Suppressor macrophage treated with lipopolysaccharide for 1 hour (primary cell): Measurements from ENCODE around the gene PABPC1L2B.
"Not testable (repeated sequence)": the region's sequence is repeated elsewhere in the genome, so short reads cannot be mapped to it uniquely, and the experiment has no call there.

Experiments
- DNase-seq, 3 donors: peaks; one replicate each; pipeline ENCODE4 v3.0.0-alpha.2; 2020 to 2022

Gene PABPC1L2B

DNA sequence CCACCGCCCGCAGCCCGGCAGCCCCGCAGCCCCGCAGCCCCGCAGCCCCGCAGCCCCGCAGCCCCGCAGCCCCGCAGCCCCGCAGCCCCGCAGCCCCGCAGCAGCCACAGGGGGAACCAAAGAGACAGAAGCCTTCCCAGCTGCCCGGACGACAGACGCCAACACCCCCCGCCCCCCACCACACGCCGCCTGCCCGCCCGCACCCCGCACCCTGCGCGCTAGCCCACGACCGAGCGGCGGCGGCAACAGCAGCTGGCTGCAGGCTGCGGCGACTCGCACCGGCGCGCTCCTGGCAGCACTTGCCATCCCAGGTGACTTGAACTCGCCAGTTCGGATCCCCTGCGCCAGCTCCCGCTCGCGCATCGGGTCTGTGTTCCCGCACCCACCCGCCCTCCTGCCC, at the start of gene PABPC1L2B:
Gene PABPC1L2B, plus strand, starts transcription at position 207 of the 400 bp plus-strand sequence. CDS start 704 bp downstream, outside the sequence.
- DNase-seq: not testable (repeated sequence)

DNA sequence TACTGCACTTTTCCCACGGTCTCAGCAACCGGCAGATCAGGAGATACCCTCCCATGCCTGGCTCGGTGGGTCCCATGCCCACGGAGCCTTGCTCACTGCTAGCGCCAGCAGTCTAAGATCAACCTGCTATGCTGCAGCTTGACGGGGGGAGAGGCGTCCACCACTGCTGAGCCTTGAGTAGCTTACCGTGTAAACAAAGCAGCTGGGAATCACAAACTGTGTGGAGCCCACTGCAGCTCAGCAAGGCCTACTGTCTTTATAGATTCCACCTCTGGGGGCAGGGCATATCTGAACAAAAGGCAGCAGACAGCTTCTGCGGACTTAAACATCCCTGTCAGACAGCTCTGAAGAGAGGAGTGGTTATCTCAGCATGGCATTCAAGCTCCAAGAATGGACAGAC, 42.8 kb upstream of the PABPC1L2B start:
- DNase-seq: not testable (repeated sequence)

DNA sequence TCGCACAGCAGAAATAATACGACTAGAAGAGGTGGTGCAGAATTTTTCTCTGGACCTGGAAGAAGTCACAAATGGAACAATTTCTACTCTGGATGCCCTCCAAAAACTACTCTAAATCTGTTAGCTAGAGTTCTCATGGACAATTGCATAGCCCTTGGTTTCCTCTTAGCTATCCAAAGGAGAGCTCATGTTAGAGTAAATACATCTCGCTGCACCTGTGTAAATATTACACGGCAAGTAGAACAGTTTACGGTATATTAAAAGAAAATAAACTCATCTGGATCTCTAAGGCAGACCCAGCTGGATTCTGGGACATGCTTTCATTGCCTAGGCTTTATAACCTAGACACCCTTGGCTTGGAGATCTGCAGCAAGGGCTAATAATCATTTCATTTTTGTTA, 30.9 kb upstream of the PABPC1L2B start:
- not testable (repeated sequence) for DNase-seq

DNA sequence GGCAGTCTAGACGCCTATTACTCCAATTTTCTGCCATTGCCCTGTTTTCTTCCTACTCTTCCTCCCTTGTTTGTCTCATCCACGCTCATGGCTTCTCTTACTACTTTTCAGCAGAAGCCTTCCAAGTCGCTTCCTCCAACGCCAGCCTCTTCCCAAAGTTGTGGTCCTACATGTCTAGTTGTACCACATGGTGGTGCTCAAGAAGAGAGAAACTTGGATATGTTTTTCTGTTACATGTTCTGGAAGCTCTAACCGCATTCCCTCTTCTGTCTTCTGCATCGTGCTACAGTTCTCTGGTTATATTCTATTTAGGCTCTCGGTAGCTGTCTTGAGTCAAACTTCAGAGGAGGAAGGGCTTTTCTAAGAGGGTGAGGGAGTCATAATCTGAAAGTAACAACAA, 27.9 kb upstream of the PABPC1L2B start:
- not testable (repeated sequence) for DNase-seq

DNA sequence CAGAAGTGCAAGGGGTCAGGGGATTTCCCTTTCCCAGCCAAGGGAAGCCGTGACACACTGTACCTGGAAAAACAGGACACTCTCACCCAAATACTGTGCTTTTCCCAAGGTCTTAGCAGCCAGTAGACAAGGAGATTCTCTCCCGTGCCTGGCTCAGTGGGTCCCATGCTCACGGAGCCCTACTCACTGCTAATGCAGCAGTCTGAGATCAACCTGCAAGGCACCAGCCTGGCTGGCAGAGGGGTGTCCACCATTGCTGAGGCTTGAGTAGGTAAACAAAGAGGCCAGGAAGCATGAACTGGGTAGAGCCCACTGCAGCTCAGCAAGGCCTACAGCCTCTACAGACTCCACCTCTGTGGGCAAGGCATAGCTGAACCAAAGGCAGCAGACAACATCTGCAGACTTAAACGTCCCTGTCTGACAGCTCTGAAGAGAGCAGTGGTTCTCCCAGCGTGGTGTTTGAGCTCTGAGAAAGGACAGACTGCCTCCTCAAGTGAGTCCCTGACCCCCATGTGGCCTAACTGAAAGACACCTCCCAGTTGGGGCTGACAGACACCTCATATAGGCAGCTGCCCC, 21.8 kb upstream of the PABPC1L2B start:
- not testable (repeated sequence) for DNase-seq

DNA sequence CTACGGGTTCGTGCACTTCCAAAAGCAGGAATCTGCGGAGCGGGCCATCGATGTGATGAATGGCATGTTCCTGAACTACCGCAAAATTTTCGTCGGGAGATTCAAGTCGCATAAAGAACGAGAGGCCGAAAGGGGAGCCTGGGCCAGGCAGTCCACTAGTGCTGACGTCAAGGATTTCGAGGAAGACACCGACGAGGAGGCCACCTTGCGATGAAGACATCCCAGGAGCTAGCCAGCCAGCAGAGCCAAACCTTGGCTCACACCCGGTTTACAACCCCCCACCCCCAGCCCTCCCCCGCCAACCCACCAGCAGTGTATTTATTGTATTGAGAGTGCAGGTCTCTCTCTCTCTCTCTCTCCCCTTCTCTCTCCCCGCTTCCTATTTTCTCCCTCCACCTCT, 1.3 kb downstream of the PABPC1L2B start:
- DNase-seq: not testable (repeated sequence)

DNA sequence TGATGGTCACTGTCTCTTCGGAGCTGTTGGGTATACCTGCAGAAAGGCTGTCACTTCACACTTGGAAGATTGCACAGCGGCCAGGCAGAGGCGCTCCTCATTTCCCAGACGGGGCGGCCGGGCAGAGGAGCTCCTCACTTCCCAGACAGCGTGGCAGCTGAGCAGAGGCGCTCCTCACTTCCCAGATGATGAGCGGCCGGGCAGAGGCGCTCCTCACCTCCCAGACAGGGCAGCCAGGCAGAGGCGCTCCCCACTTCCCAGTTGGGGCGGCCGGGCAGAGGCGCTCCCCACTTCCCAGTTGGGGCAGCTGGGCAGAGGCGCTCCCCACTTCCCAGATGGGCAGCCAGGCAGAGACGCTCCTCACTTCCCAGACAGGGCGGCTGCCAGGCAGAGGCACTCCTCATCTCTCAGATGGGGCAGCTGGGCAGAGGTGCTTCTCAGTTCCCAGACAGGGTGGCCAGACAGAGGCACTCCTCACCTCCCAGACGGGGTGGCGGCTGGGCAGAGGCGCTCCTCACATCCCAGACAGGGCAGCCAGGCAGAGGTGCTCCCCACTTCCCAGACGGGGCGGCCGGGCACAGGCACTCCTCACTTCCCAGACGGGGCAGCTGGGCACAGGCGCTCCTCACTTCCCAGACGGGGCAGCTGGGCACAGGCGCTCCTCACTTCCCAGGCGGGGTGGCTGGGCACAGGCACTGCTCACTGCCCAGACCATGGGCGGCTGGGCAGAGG, 18.8 kb downstream of the PABPC1L2B start:
- DNase-seq: no peak

DNA sequence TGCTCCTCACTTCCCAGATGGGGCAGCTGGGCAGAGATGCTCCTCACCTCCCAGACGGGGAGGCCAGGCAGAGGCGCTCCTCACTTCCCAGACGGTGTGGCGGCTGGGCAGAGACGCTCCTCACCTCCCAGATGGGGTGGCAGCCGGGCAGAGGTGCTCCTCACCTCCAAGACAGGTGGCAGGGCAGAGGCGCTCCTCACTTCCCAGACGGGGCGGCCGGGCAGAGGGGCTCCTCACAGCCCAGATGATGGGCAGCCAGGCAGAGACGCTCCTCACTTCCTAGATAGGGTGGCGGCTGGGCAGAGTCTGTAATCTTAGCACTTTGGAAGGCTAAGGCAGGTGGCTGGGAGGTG, 19.3 kb downstream of the PABPC1L2B start:
- DNase-seq: not testable (repeated sequence)

DNA sequence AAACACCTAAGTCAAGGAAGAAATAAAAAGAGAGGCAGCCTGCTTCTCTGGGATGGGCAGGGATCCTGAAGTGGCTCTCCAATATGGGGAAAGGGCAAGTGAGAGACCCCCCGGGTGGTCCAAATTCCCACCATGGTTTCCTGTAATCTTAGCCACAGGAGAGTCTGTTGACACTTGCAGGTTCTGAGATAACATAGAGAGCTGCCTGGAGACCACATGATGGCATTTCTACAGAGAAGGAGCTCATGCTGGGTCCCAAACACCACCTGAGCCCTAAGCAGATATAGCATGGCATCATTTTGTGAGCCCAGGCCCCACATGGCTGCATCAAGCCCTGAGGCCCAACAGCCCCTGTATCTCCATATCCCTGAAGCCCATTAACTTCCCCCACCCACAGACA, 26.1 kb downstream of the PABPC1L2B start:
- no peak for DNase-seq
